PC-9 (cell line): ENCODE data around the gene GPRIN3.

Experiments
- CTCF ChIP-seq: fragments of 200-600 bp; sonication (generic); conservative IDR thresholded peaks from 2 replicates; pipeline ENCODE4 v1.6.1; 2017; ENCODE audit warnings: mixed run types, antibody characterized with exemption, mild to moderate bottlenecking, moderate library complexity
- EZH2 ChIP-seq: fragments of 200-600 bp; sonication (generic); IDR thresholded peaks from 2 replicates; pipeline ENCODE4 v1.8.0; 2017; ENCODE audit warnings: antibody characterized with exemption, low read depth

GRCh38 chr4:89293299-89293698 lies 14.3 kb downstream of the GPRIN3 start:
- no peak for TF ChIP-seq CTCF
- TF ChIP-seq EZH2: no peak
